ENCODE measurements around the gene SDE2.
"Not testable (repeated sequence)": the region's sequence is repeated elsewhere in the genome, so short reads cannot be mapped to it uniquely, and the experiment has no call there.

Gene SDE2

DNA sequence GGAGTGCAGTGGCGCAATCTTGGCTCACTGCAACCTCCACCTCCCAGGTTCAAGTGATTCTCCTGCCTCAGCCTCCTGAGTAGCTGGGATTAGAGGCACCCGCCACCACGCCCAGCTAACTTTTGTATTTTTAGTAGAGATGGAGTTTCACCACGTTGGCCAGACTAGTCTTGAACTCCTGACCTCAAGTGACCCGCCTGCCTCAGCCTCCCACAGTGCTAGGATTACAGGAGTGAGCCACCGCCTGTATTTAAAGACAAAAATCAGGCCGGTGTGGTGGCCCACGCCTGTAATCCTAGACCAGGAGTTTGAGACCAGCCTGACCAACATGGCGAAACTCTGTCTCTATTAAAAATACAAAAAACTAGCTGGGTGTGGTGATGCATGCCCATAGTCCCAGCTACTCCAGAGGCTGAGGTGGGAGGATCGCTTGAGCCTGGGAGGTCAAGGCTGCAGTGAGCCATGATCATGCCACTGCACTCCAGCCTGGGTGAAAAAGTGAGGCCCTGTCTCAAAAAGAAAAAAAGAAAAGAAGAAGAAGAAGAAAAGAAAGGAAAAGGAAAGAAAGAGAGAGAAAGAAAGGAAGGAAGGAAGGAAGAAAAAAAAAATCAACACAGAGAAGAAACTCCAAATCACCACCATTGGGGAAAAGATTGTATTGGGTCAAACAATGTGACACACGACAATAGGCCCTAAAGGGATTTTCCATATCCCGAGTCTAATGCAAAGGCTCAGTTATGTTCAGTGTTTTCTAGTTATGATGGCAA lies 8.2 kb upstream of the SDE2 start:
- FAIRE-seq: not testable (repeated sequence)

GRCh38 chr1:226006686-226007085 lies 7.5 kb upstream of the SDE2 start:
- FAIRE-seq (no peak), DNase-seq (ENCODE audit: extremely low spot score, insufficient read length, low read depth) (no peak)

More for the DNA sequence above, 8.2 kb upstream of the SDE2 start:
- DNase-seq (ENCODE audit: extremely low spot score, insufficient read length, low read depth): not testable (repeated sequence)

GRCh38 chr1:226004396-226004795 lies 5.3 kb upstream of the SDE2 start:
- FAIRE-seq: peak; percentile 54

GRCh38 chr1:226003502-226004170 lies 4.5 kb upstream of the SDE2 start:
- DNase-seq (ENCODE audit: extremely low spot score, insufficient read length, low read depth): no peak
- peak; percentile 12 for FAIRE-seq

More at GRCh38 chr1:226004396-226004795, 5.3 kb upstream of the SDE2 start:
- DNase-seq (ENCODE audit: extremely low spot score, insufficient read length, low read depth): no peak

- peak; percentile 46 for FAIRE-seq
Observed at GRCh38 chr1:226002667-226003501, 3.7 kb upstream of the SDE2 start.

GRCh38 chr1:226001963-226002666 lies 3.0 kb upstream of the SDE2 start:
- peak; percentile 80 for FAIRE-seq
- DNase-seq (ENCODE audit: extremely low spot score, insufficient read length, low read depth): no peak

More at GRCh38 chr1:226002667-226003501, 3.7 kb upstream of the SDE2 start:
- no peak for DNase-seq (ENCODE audit: extremely low spot score, insufficient read length, low read depth)

DNA sequence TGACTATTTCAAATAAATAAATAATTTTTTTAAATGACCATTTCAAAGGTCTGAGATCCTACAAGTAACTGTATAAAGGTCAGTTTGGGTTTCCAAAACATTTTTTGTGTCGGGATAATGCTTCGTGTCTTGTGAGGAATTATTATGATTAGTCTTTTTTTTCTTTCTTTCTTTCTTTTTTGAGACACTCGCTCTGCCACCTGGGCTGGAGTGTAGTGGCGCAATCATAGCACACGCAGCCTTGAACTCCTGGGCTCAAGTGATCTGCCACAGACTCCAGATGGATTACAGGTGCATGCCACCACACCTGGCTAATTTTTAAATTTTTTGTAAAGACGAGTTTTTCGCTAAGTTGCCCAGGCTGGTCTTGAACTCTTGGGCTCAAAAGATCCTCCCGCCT lies 1.9 kb upstream of the SDE2 start:
- DNase-seq (ENCODE audit: extremely low spot score, insufficient read length, low read depth): no peak
- FAIRE-seq: no peak

DNA sequence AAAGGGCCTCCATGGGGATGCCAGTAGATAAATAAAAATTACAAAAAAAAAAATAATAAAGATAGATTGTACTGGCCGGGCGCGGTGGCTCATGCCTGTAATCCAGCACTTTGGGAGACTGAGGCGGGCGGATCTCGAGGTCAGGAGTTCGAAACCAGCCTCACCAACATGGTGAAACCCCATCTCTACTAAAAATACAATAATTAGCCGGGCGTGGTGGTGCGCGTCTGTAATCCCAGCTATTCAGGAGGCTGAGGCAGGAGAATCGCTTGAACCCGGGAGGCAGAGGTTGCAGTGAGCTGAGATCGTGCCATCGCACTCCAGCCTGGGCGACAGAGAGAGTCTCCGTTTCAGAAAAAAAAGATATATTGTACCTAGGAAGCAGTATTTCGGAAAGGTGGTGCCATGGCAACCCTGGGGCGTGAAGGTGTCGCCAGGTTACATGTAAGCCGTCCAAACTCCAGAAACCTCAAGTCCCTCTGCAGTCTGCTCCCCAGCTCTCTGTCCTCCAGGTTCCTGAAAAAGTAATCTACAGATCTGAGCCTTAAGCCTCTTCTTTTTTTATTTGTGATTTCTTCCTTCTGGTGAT lies 1.4 kb upstream of the SDE2 start:
- not testable (repeated sequence) for FAIRE-seq; DNase-seq (ENCODE audit: extremely low spot score, insufficient read length, low read depth)

DNA sequence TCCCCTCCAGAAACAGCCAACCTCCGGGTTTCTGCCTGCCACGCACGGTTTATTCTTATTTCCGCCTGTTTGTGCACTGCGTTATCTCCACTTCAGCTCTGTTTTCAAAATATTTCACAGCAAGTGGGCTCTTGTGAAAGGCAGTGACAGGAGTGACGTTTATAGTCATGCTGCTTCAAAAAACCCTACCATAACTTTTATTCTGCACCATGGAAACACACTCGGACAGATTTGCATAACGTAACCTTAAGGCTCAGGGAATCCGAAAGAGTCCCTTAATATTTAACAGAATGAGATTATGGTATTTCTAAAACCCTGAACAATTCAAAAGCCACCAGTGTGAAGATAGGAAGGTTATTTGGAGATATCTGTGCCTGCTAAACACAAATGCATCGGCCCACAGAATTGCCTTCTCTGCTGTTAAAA lies 782 bp upstream of the SDE2 start:
- FAIRE-seq (peak; percentile 83), DNase-seq (ENCODE audit: extremely low spot score, insufficient read length, low read depth) (no peak)

- no peak for DNase-seq (ENCODE audit: extremely low spot score, insufficient read length, low read depth)
Observed at GRCh38 chr1:225998560-225999226, 450 bp downstream of the SDE2 start.

DNA sequence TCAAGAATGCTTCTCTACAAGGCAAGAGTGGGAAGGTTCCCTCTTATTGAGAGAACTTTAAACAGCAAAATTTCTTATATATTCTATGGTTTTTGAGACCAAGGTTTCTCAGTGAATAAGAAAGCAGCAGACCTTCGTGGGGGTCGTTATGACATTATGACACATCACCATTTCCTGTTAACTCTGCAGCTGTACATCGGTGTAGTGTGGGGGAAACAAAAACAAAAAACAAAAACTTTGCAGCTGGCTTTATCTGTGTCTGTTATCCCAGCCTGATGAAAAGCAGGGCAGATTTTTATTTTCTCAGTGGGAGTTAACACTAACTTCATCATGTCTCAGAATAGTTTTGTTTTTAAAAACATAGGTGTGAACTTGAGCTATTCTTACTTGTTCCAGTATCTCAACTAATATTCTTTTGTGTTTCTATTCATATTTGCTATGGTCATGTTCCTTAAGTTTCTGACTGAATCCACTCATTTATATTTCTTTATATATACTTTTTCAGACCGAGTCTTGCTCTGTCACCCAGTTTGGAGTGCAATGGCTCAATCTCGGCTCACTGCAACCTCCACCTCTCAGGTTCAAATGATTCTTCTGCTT lies 2.1 kb downstream of the SDE2 start:
- FAIRE-seq: no peak

More at GRCh38 chr1:225998560-225999226, 450 bp downstream of the SDE2 start:
- no peak for FAIRE-seq

GRCh38 chr1:225995919-225996864 lies 3.0 kb downstream of the SDE2 start:
- DNase-seq (ENCODE audit: extremely low spot score, insufficient read length, low read depth) (no peak), FAIRE-seq (no peak)

More for the DNA sequence above, 2.1 kb downstream of the SDE2 start:
- DNase-seq (ENCODE audit: extremely low spot score, insufficient read length, low read depth): no peak

GRCh38 chr1:225990705-225991464 lies 8.3 kb downstream of the SDE2 start:
- DNase-seq (ENCODE audit: extremely low spot score, insufficient read length, low read depth) (no peak), FAIRE-seq (peak; percentile 76)

GRCh38 chr1:225987491-225988316 lies 11.4 kb downstream of the SDE2 start:
- FAIRE-seq (peak; percentile 66), DNase-seq (ENCODE audit: extremely low spot score, insufficient read length, low read depth) (no peak)

- DNase-seq (ENCODE audit: extremely low spot score, insufficient read length, low read depth): no peak
- FAIRE-seq: no peak
Observed at GRCh38 chr1:225981714-225982113, 17.4 kb downstream of the SDE2 start.

Data from GM18507 (cell line).